A549 (cell line): ENCODE measurements around the gene CYSRT1. TPM values are rescaled to one million over a fixed set of nuclear protein-coding genes. Genes with fewer than 3 reads are reported as not detected.

Source experiments
- ATAC-seq, 2 experiments: fragments of 200-7000 bp in 1 of 2; fragments of >200 bp in 1 of 2; cut with Nextera tagmentation in 1 of 2; cut with Tn5 transposase in 1 of 2; 3 replicates each; pipeline versions ENCODE4 v1.8.0 to v1.9.1; 2018 to 2020; ENCODE audit warnings: mild to moderate bottlenecking in 1 of 2, moderate library complexity in 1 of 2
- CTCF ChIA-PET: fragments of 300-600 bp; sonication (Branson Sonifier 250); formaldehyde crosslinking; extraction: SDS; loops from one replicate; lab custom pipeline; 2021; ENCODE audit warnings: antibody characterized with exemption, inconsistent platforms; lab: Yijun Ruan, JAX
- POLR2A ChIA-PET: fragments of 350-600 bp; formaldehyde crosslinking; extraction: SDS; loops from one replicate; lab custom pipeline; 2021; ENCODE audit warnings: antibody characterized with exemption, inconsistent platforms; lab: Yijun Ruan, JAX
- DNase-seq, 2 experiments: peaks; one replicate each; pipeline versions ENCODE4 v3.0.0 to v3.0.0-alpha.2; 2011 to 2016; ENCODE audit warnings: low read depth in 1 of 2, low spot score in 1 of 2
- FAIRE-seq: peaks from 2 replicates; lab custom pipeline; 2011; peaks lifted over from hg19 to GRCh38; lab: Jason Lieb, UNC
- H3K27ac ChIP-seq, 2 experiments: fragments of >200 bp; sonication (Bioruptor Twin); formaldehyde crosslinking; 3 replicates each; pipeline ENCODE4 v1.5.1; 2016 to 2017
- H3K4me1 ChIP-seq: fragments of >200 bp; sonication (Bioruptor Twin); formaldehyde crosslinking; 3 replicates; pipeline ENCODE4 v1.6.1; 2016
- H3K4me2 ChIP-seq: fragments of >200 bp; sonication (Bioruptor Twin); formaldehyde crosslinking; 3 replicates; pipeline ENCODE4 v1.6.1; 2016
- H3K4me3 ChIP-seq: fragments of >200 bp; sonication (Bioruptor Twin); formaldehyde crosslinking; 3 replicates; pipeline ENCODE4 v1.5.1; 2016
- H3K9me3 ChIP-seq: fragments of >200 bp; sonication (Bioruptor Twin); formaldehyde crosslinking; 3 replicates; pipeline ENCODE4 v1.6.1; 2016
- ATOH8 ChIP-seq: fragments of 250-450 bp; sonication (Bioruptor Pico); IDR thresholded peaks from 2 replicates; pipeline ENCODE4 v1.5.0; 2020; ENCODE audit warnings: low read depth, mild to moderate bottlenecking, moderate library complexity
- BCL3 ChIP-seq: fragments of >200 bp; sonication (Bioruptor Twin); formaldehyde crosslinking; IDR thresholded peaks from 3 replicates; pipeline ENCODE4 v1.6.1; 2016
- CBX8 ChIP-seq: fragments of 200-600 bp; sonication (generic); IDR thresholded peaks from 2 replicates; pipeline ENCODE4 v1.6.1; 2016
- E2F6 ChIP-seq: IDR thresholded peaks from 2 replicates; pipeline ENCODE4 v1.6.1; 2012; ENCODE audit warnings: low read depth, borderline replicate concordance
- EHMT2 ChIP-seq: fragments of 200-600 bp; sonication (generic); IDR thresholded peaks from 2 replicates; pipeline ENCODE4 v1.6.1; 2016; ENCODE audit warnings: antibody characterized with exemption, low read depth, mild to moderate bottlenecking, moderate library complexity
- ELK1 ChIP-seq: fragments of 150-350 bp; IDR thresholded peaks from 2 replicates; pipeline ENCODE4 v1.6.1; 2014; ENCODE audit warnings: low read depth, mild to moderate bottlenecking, low read length
- EP300 ChIP-seq, 2 experiments: fragments of >200 bp; sonication (Bioruptor Twin); formaldehyde crosslinking; IDR thresholded peaks; 2 replicates in 1 of 2; 3 replicates in 1 of 2; pipeline ENCODE4 v1.6.1; 2016 to 2017
- HDAC2 ChIP-seq: fragments of 200-600 bp; sonication (generic); IDR thresholded peaks from 2 replicates; pipeline ENCODE4 v1.6.1; 2016
- HEYL ChIP-seq: fragments of 250-450 bp; sonication (Bioruptor Pico); IDR thresholded peaks from 2 replicates; pipeline ENCODE4 v1.8.0; 2021; ENCODE audit warnings: mild to moderate bottlenecking, moderate library complexity
- HOXA7 ChIP-seq: fragments of 250-450 bp; sonication (Bioruptor Pico); IDR thresholded peaks from 2 replicates; pipeline ENCODE4 v1.5.0; 2020; ENCODE audit warnings: mild to moderate bottlenecking, moderate library complexity
- JUN ChIP-seq, 2 experiments: fragments of >200 bp; sonication (Bioruptor Twin); formaldehyde crosslinking; IDR thresholded peaks; 2 replicates in 1 of 2; 3 replicates in 1 of 2; pipeline ENCODE4 v1.6.1; 2016 to 2017
- JUNB ChIP-seq: fragments of >200 bp; sonication (Bioruptor Twin); formaldehyde crosslinking; IDR thresholded peaks from 2 replicates; pipeline ENCODE4 v1.6.1; 2016
- KDM1A ChIP-seq: fragments of 200-600 bp; sonication (generic); IDR thresholded peaks from 2 replicates; pipeline ENCODE4 v1.6.1; 2016; ENCODE audit warnings: low read depth, mild to moderate bottlenecking
- MAX ChIP-seq: IDR thresholded peaks from 2 replicates; pipeline ENCODE4 v1.6.1; 2012
- MAZ ChIP-seq: fragments of 150-350 bp; IDR thresholded peaks from 2 replicates; pipeline ENCODE4 v1.6.1; 2014; ENCODE audit warnings: antibody characterized with exemption, low read depth, low read length, borderline replicate concordance
- MYC ChIP-seq: IDR thresholded peaks from 2 replicates; pipeline ENCODE4 v1.6.1; 2012; ENCODE audit warnings: mild to moderate bottlenecking, inconsistent platforms, low read length, improper control_type of control experiment, borderline replicate concordance
- NR3C1 ChIP-seq: fragments of >200 bp; sonication (Bioruptor Twin); formaldehyde crosslinking; IDR thresholded peaks from 3 replicates; pipeline ENCODE4 v1.6.1; 2017
- PBX3 ChIP-seq: IDR thresholded peaks from 2 replicates; pipeline ENCODE4 v1.6.1; 2012
- PHF8 ChIP-seq: fragments of 200-600 bp; sonication (generic); IDR thresholded peaks from 2 replicates; pipeline ENCODE4 v1.6.1; 2016; ENCODE audit warnings: low read depth, mild to moderate bottlenecking, antibody characterized with exemption, moderate library complexity, borderline replicate concordance
- POLR2A ChIP-seq: IDR thresholded peaks from 2 replicates; pipeline ENCODE4 v1.6.1; 2012; ENCODE audit warnings: mild to moderate bottlenecking, low read length
- POLR2AphosphoS2 ChIP-seq: conservative IDR thresholded peaks from 2 replicates; pipeline ENCODE4 v1.6.1; 2012; ENCODE audit warnings: low read length, improper control_type of control experiment, inconsistent platforms
- RARB ChIP-seq: fragments of 250-450 bp; sonication (Bioruptor Pico); IDR thresholded peaks from 2 replicates; pipeline ENCODE4 v1.8.0; 2021; ENCODE audit warnings: mild to moderate bottlenecking, moderate library complexity
- RCOR1 ChIP-seq: fragments of 150-350 bp; IDR thresholded peaks from 2 replicates; pipeline ENCODE4 v1.6.1; 2014; ENCODE audit warnings: antibody characterized with exemption, low read length, low read depth
- TP53 ChIP-seq: fragments of 250-450 bp; sonication (Bioruptor Pico); IDR thresholded peaks from 2 replicates; pipeline ENCODE4 v1.5.0; 2021; ENCODE audit warnings: mild to moderate bottlenecking, moderate library complexity
- WGBS: methylation state at CpG from one replicate; pipeline ENCODE4 v1.1.6; 2017; ENCODE audit errors: missing lambda C conversion rate; 5-methylcytosine and 5-hydroxymethylcytosine counted together
- polyA plus RNA-seq, 4 experiments: library from polyadenylated mRNA; depleted of rRNA in 3 of 4; stranded (reverse); fragments of >200 nt; fragmentation: RNase III in 1 of 4; extraction: RNeasy Plus Mini Kit Qiagen cat#74134 plus additional on column Dnase treatment in 1 of 4; gene quantifications; 2 replicates in 3 of 4; 3 replicates in 1 of 4; pipeline ENCODE4 v1.2.3, GENCODE V29; 2011 to 2017

CYSRT1 gene
- polyA plus RNA-seq, 2 of the 4 experiments (the other 2 are of a cell fraction) = 0.30 to 0.81 TPM

GRCh38 chr9:137223078-137223970 lies 1.6 kb upstream of the CYSRT1 start:
- peak; percentile 44 to 76 for ATAC-seq
- CTCF ChIA-PET = interaction anchor here (0.7 to 10.1 kb wide), 14 partner anchors 11 to 194 kb away, joined by 3 to 113 read pairs (median 5); partner anchors contain the start of genes ANAPC2, NPDC1, SSNA1 and TUBB4B
- peaks cover 66% of the 10 kb centered on the region for H3K4me1 ChIP-seq

More at GRCh38 chr9:137223078-137223970, 1.6 kb upstream of the CYSRT1 start:
- Histone ChIP-seq H3K4me3 (peak overlapping the region; percentile 72), H3K27ac (peak overlapping the region; percentile 89 to 93), H3K4me2 (peak overlapping the region; percentile 98), H3K9me3 (no peaks in the 10 kb centered on the region)
- DNase-seq (peak; percentile 95 to 98), FAIRE-seq (peak; percentile 90)
- WGBS = 3% methylated on average over 21 of the region's 63 CpGs
- TF ChIP-seq NR3C1 (no peak), MAZ (no peak), HOXA7 (CRISPR knock-in tag) (no peak), JUNB (no peak), HDAC2 (no peak), ELK1 (no peak), RCOR1 (no peak), CBX8 (no peak), PBX3 (peak; percentile 23; the same call in 1 of the 2 replicates), MAX (peak; percentile 55), KDM1A (no peak), MYC (no peak), EP300 (IDR thresholded peaks at IDR 0.05) (no peak), RARB (CRISPR knock-in tag) (no peak), TP53 (CRISPR knock-in tag) (no peak), POLR2AphosphoS2 (no peak), ATOH8 (CRISPR knock-in tag) (no peak), BCL3 (0 out of 3 replicates have a peak, but pooled peaks have one; percentile 7), EHMT2 (no peak), HEYL (no peak), JUN (IDR thresholded peaks at IDR 0.05) (peak; percentile 82 to 90; a peak in 4 of 5 replicates), POLR2A (peak; percentile 60), E2F6 (peak; percentile 37; the same call in 1 of the 2 replicates), PHF8 (peak; percentile 24; the same call in 1 of the 2 replicates)
- POLR2A ChIA-PET = interaction anchor here (0.6 to 3.5 kb wide), 17 partner anchors 13 to 348 kb away, joined by 3 to 37 read pairs (median 5); partner anchors contain the start of genes ANAPC2, SSNA1, TOR4A and TPRN
